H9 (cell line): ENCODE measurements around the gene DGKB. TPM values are rescaled to one million over a fixed set of nuclear protein-coding genes. Genes with fewer than 3 reads are reported as not detected.

ENCODE experiments used
- DNase-seq: peaks from one replicate; pipeline ENCODE4 v3.0.0-alpha.2; 2017
- H2AFZ ChIP-seq: one replicate; pipeline ENCODE4 v1.6.1; 2013; ENCODE audit warnings: mild to moderate bottlenecking, low read length, control low read depth, moderate library complexity
- H2AK5ac ChIP-seq: 2 replicates; pipeline ENCODE4 v1.6.1; 2013; ENCODE audit warnings: low read length, control low read depth, mixed read lengths; ENCODE audit not compliant: insufficient read length
- H2BK120ac ChIP-seq: one replicate; pipeline ENCODE4 v1.6.1; 2013; ENCODE audit warnings: low read depth, mild to moderate bottlenecking, low read length, control low read depth, inconsistent platforms; ENCODE audit not compliant: poor library complexity, severe bottlenecking
- H2BK12ac ChIP-seq: 2 replicates; pipeline ENCODE4 v1.6.1; 2013; ENCODE audit warnings: low read length, control low read depth, mixed read lengths, low read depth; ENCODE audit not compliant: insufficient read length
- H2BK15ac ChIP-seq: 2 replicates; pipeline ENCODE4 v1.6.1; 2013; ENCODE audit warnings: low read depth, low read length, control low read depth
- H2BK20ac ChIP-seq: one replicate; pipeline ENCODE4 v1.6.1; 2013; ENCODE audit warnings: low read depth, mild to moderate bottlenecking, low read length, control low read depth, inconsistent platforms; ENCODE audit not compliant: poor library complexity, severe bottlenecking
- H2BK5ac ChIP-seq: 2 replicates; pipeline ENCODE4 v1.6.1; 2013; ENCODE audit warnings: low read length, control low read depth, mixed read lengths; ENCODE audit not compliant: insufficient read length
- H3K14ac ChIP-seq: 2 replicates; pipeline ENCODE4 v1.6.1; 2013; ENCODE audit warnings: low read length, control low read depth; ENCODE audit not compliant: insufficient read depth
- H3K18ac ChIP-seq: 2 replicates; pipeline ENCODE4 v1.6.1; 2013; ENCODE audit warnings: low read depth, mild to moderate bottlenecking, mixed read lengths, low read length, control low read depth; ENCODE audit not compliant: insufficient read length
- H3K23ac ChIP-seq: 2 replicates; pipeline ENCODE4 v1.6.1; 2013; ENCODE audit warnings: low read length, control low read depth, mixed read lengths, low read depth; ENCODE audit not compliant: insufficient read length
- H3K23me2 ChIP-seq: 2 replicates; pipeline ENCODE4 v1.6.1; 2013; ENCODE audit warnings: low read depth, mild to moderate bottlenecking, mixed read lengths, low read length, control low read depth; ENCODE audit not compliant: insufficient read length, poor library complexity, severe bottlenecking
- H3K27ac ChIP-seq: 2 replicates; pipeline ENCODE4 v1.5.1; 2013; ENCODE audit warnings: low read length, control low read depth, mixed read lengths, low read depth; ENCODE audit not compliant: insufficient read length
- H3K27me3 ChIP-seq: 2 replicates; pipeline ENCODE4 v1.6.1; 2013; ENCODE audit warnings: low read length, control low read depth, inconsistent platforms; ENCODE audit not compliant: insufficient read depth
- H3K4ac ChIP-seq: 2 replicates; pipeline ENCODE4 v1.6.1; 2013; ENCODE audit warnings: low read depth, mild to moderate bottlenecking, control low read depth, inconsistent platforms, low read length, moderate library complexity
- H3K4me1 ChIP-seq: 2 replicates; pipeline ENCODE4 v1.6.1; 2013; ENCODE audit warnings: low read length, control low read depth, inconsistent platforms; ENCODE audit not compliant: insufficient read depth
- H3K4me2 ChIP-seq: 2 replicates; pipeline ENCODE4 v1.6.1; 2013; ENCODE audit warnings: low read length, control low read depth, mixed read lengths; ENCODE audit not compliant: insufficient read length, insufficient read depth
- H3K56ac ChIP-seq: 2 replicates; pipeline ENCODE4 v1.6.1; 2013; ENCODE audit warnings: low read depth, mild to moderate bottlenecking, mixed read lengths, low read length, control low read depth; ENCODE audit not compliant: insufficient read length
- H3K79me1 ChIP-seq: 2 replicates; pipeline ENCODE4 v1.6.1; 2013; ENCODE audit warnings: low read depth, mild to moderate bottlenecking, moderate library complexity, low read length, control low read depth, inconsistent platforms; ENCODE audit not compliant: insufficient read depth, poor library complexity, severe bottlenecking
- H3K79me2 ChIP-seq: 2 replicates; pipeline ENCODE4 v1.6.1; 2013; ENCODE audit warnings: low read length, control low read depth, inconsistent platforms; ENCODE audit not compliant: insufficient read depth
- H3K9ac ChIP-seq: 2 replicates; pipeline ENCODE4 v1.6.1; 2013; ENCODE audit warnings: low read length, control low read depth, mixed read lengths; ENCODE audit not compliant: insufficient read length; ENCODE audit errors: extremely low read depth
- H3K9me3 ChIP-seq: one replicate; pipeline ENCODE4 v1.6.1; 2013; ENCODE audit warnings: low read depth, low read length, inconsistent platforms; ENCODE audit not compliant: control insufficient read depth
- H3T11ph ChIP-seq: one replicate; pipeline ENCODE4 v1.6.1; 2013; ENCODE audit warnings: mild to moderate bottlenecking, low read length, control low read depth, inconsistent platforms
- H4K20me1 ChIP-seq: one replicate; pipeline ENCODE4 v1.6.1; 2013; ENCODE audit not compliant: control insufficient read depth, insufficient read length, insufficient read depth
- H4K5ac ChIP-seq: 2 replicates; pipeline ENCODE4 v1.6.1; 2013; ENCODE audit warnings: low read depth, mild to moderate bottlenecking, mixed read lengths, low read length, control low read depth; ENCODE audit not compliant: insufficient read length
- H4K8ac ChIP-seq: replicated peaks from 2 replicates; pipeline ENCODE4 v1.6.1; 2013; ENCODE audit warnings: low read length, control low read depth, mixed read lengths, low read depth; ENCODE audit not compliant: insufficient read length
- H4K91ac ChIP-seq: 2 replicates; pipeline ENCODE4 v1.6.1; 2013; ENCODE audit warnings: low read depth, mild to moderate bottlenecking, moderate library complexity, mixed read lengths, low read length, control low read depth; ENCODE audit not compliant: insufficient read length
- H3K27ac Mint-ChIP-seq, 3 experiments: 2 replicates in 2 of 3; 3 replicates in 1 of 3; pipeline ENCODE4 v1.8.0; 2020 to 2021; ENCODE audit warnings: mixed read lengths in 3 of 3, mild to moderate bottlenecking in 1 of 3, moderate library complexity in 1 of 3
- H3K27me3 Mint-ChIP-seq: 2 replicates; pipeline ENCODE4 v1.8.0; 2021; ENCODE audit warnings: low read depth, mild to moderate bottlenecking, moderate library complexity, mixed read lengths
- H3K36me3 Mint-ChIP-seq, 3 experiments: 2 replicates in 2 of 3; 3 replicates in 1 of 3; pipeline ENCODE4 v1.8.0; 2020 to 2021; ENCODE audit warnings: low read depth in 3 of 3, mixed read lengths in 3 of 3; ENCODE audit not compliant: insufficient read depth in 1 of 3
- H3K4me1 Mint-ChIP-seq, 2 experiments: 2 replicates each; pipeline ENCODE4 v1.8.0; 2020; ENCODE audit warnings: mixed read lengths in 2 of 2
- H3K4me3 Mint-ChIP-seq, 2 experiments: 2 replicates in 1 of 2; 3 replicates in 1 of 2; pipeline ENCODE4 v1.8.0; 2020 to 2021; ENCODE audit warnings: mild to moderate bottlenecking in 2 of 2, mixed read lengths in 2 of 2, moderate library complexity in 1 of 2
- H3K9me3 Mint-ChIP-seq, 2 experiments: 2 replicates in 1 of 2; 3 replicates in 1 of 2; pipeline ENCODE4 v1.8.0; 2020; ENCODE audit warnings: mild to moderate bottlenecking in 2 of 2, mixed read lengths in 2 of 2, moderate library complexity in 1 of 2
- CTCF ChIP-seq: fragments of 200-600 bp; sonication (generic); conservative IDR thresholded peaks from 3 replicates; pipeline ENCODE4 v1.8.0; 2021; ENCODE audit warnings: antibody characterized with exemption, mild to moderate bottlenecking
- WGBS: extraction: QIAGEN DNeasy Blood & Tissue Kit; methylation state at CpG from one replicate; pipeline ENCODE4 v1.1.7; 2013; ENCODE audit warnings: missing lambda C conversion rate, low lambda C conversion rate, mixed read lengths; ENCODE audit not compliant: insufficient read length; ENCODE audit errors: extremely low coverage; 5-methylcytosine and 5-hydroxymethylcytosine counted together
- total RNA-seq: library from RNA; stranded (reverse); gene quantifications from 2 replicates; pipeline ENCODE4 v1.2.1, GENCODE V29; 2021

Gene DGKB
- total RNA-seq, 1 experiment from 2014 or later, result 0.26 TPM

- Histone ChIP-seq H2BK12ac (no peak overlapping the region), H3K9ac (no peak overlapping the region), H2AFZ (no peak overlapping the region), H3K18ac (no peak overlapping the region), H3K79me1 (no peaks in the 10 kb centered on the region), H2AK5ac (no peak overlapping the region), H3K27ac (no peak overlapping the region), H4K91ac (no peak overlapping the region), H4K20me1 (no peaks in the 10 kb centered on the region), H2BK5ac (no peak overlapping the region), H3K27me3 (no peaks in the 10 kb centered on the region), H3K4ac (no peak overlapping the region), H4K5ac (no peak overlapping the region), H3K4me2 (no peak overlapping the region), H3T11ph (no peak overlapping the region), H2BK20ac (no peak overlapping the region), H2BK120ac (no peak overlapping the region), H3K14ac (no peak overlapping the region), H3K56ac (no peak overlapping the region), H3K23me2 (no peaks in the 10 kb centered on the region), H3K79me2 (no peaks in the 10 kb centered on the region), H3K23ac (no peak overlapping the region), H2BK15ac (no peak overlapping the region), H4K8ac (no peak overlapping the region), H3K9me3 (no peaks in the 10 kb centered on the region), H3K4me1 (no peaks in the 10 kb centered on the region; the same call in 1 of the 2 replicates)
- no peak overlapping the region for H3K27ac Mint-ChIP-seq
- WGBS, result no CpG with 5 or more reads among the region's 1 CpG
- H3K36me3 Mint-ChIP-seq, result peaks cover 0 to 6% (median 0%) of the 10 kb centered on the region in 3 experiments; a peak in 3 of 7 replicates
- peaks cover 0 to 2% of the 10 kb centered on the region in 2 experiments; a peak in 1 of 4 replicates for H3K4me1 Mint-ChIP-seq
- no peak overlapping the region for H3K4me3 Mint-ChIP-seq
- no peak for DNase-seq
- H3K27me3 Mint-ChIP-seq, result no peaks in the 10 kb centered on the region
- 0 out of 5 replicates have a peak, but pooled peaks cover 2% of the 10 kb centered on the region in 2 experiments for H3K9me3 Mint-ChIP-seq
- no peak for TF ChIP-seq CTCF
Measured at GRCh38 chr7:14826426-14826825, 76.1 kb downstream of the DGKB start.
